H9 (cell line): ENCODE data around the gene SSR3. TPM values are rescaled to one million over a fixed set of nuclear protein-coding genes. Genes with fewer than 3 reads are reported as not detected.

ENCODE experiments used
- DNase-seq: peaks from one replicate; pipeline ENCODE4 v3.0.0-alpha.2; 2017
- H2AFZ ChIP-seq: one replicate; pipeline ENCODE4 v1.6.1; 2013; ENCODE audit warnings: mild to moderate bottlenecking, low read length, control low read depth, moderate library complexity
- H2AK5ac ChIP-seq: 2 replicates; pipeline ENCODE4 v1.6.1; 2013; ENCODE audit warnings: low read length, control low read depth, mixed read lengths; ENCODE audit not compliant: insufficient read length
- H2BK120ac ChIP-seq: one replicate; pipeline ENCODE4 v1.6.1; 2013; ENCODE audit warnings: low read depth, mild to moderate bottlenecking, low read length, control low read depth, inconsistent platforms; ENCODE audit not compliant: poor library complexity, severe bottlenecking
- H2BK12ac ChIP-seq: 2 replicates; pipeline ENCODE4 v1.6.1; 2013; ENCODE audit warnings: low read length, control low read depth, mixed read lengths, low read depth; ENCODE audit not compliant: insufficient read length
- H2BK15ac ChIP-seq: 2 replicates; pipeline ENCODE4 v1.6.1; 2013; ENCODE audit warnings: low read depth, low read length, control low read depth
- H2BK20ac ChIP-seq: one replicate; pipeline ENCODE4 v1.6.1; 2013; ENCODE audit warnings: low read depth, mild to moderate bottlenecking, low read length, control low read depth, inconsistent platforms; ENCODE audit not compliant: poor library complexity, severe bottlenecking
- H2BK5ac ChIP-seq: 2 replicates; pipeline ENCODE4 v1.6.1; 2013; ENCODE audit warnings: low read length, control low read depth, mixed read lengths; ENCODE audit not compliant: insufficient read length
- H3K14ac ChIP-seq: 2 replicates; pipeline ENCODE4 v1.6.1; 2013; ENCODE audit warnings: low read length, control low read depth; ENCODE audit not compliant: insufficient read depth
- H3K18ac ChIP-seq: 2 replicates; pipeline ENCODE4 v1.6.1; 2013; ENCODE audit warnings: low read depth, mild to moderate bottlenecking, mixed read lengths, low read length, control low read depth; ENCODE audit not compliant: insufficient read length
- H3K23ac ChIP-seq: 2 replicates; pipeline ENCODE4 v1.6.1; 2013; ENCODE audit warnings: low read length, control low read depth, mixed read lengths, low read depth; ENCODE audit not compliant: insufficient read length
- H3K23me2 ChIP-seq: 2 replicates; pipeline ENCODE4 v1.6.1; 2013; ENCODE audit warnings: low read depth, mild to moderate bottlenecking, mixed read lengths, low read length, control low read depth; ENCODE audit not compliant: insufficient read length, poor library complexity, severe bottlenecking
- H3K27ac ChIP-seq: 2 replicates; pipeline ENCODE4 v1.5.1; 2013; ENCODE audit warnings: low read length, control low read depth, mixed read lengths, low read depth; ENCODE audit not compliant: insufficient read length
- H3K27me3 ChIP-seq: 2 replicates; pipeline ENCODE4 v1.6.1; 2013; ENCODE audit warnings: low read length, control low read depth, inconsistent platforms; ENCODE audit not compliant: insufficient read depth
- H3K4ac ChIP-seq: 2 replicates; pipeline ENCODE4 v1.6.1; 2013; ENCODE audit warnings: low read depth, mild to moderate bottlenecking, control low read depth, inconsistent platforms, low read length, moderate library complexity
- H3K4me1 ChIP-seq: 2 replicates; pipeline ENCODE4 v1.6.1; 2013; ENCODE audit warnings: low read length, control low read depth, inconsistent platforms; ENCODE audit not compliant: insufficient read depth
- H3K4me2 ChIP-seq: 2 replicates; pipeline ENCODE4 v1.6.1; 2013; ENCODE audit warnings: low read length, control low read depth, mixed read lengths; ENCODE audit not compliant: insufficient read length, insufficient read depth
- H3K56ac ChIP-seq: 2 replicates; pipeline ENCODE4 v1.6.1; 2013; ENCODE audit warnings: low read depth, mild to moderate bottlenecking, mixed read lengths, low read length, control low read depth; ENCODE audit not compliant: insufficient read length
- H3K79me1 ChIP-seq: 2 replicates; pipeline ENCODE4 v1.6.1; 2013; ENCODE audit warnings: low read depth, mild to moderate bottlenecking, moderate library complexity, low read length, control low read depth, inconsistent platforms; ENCODE audit not compliant: insufficient read depth, poor library complexity, severe bottlenecking
- H3K79me2 ChIP-seq: 2 replicates; pipeline ENCODE4 v1.6.1; 2013; ENCODE audit warnings: low read length, control low read depth, inconsistent platforms; ENCODE audit not compliant: insufficient read depth
- H3K9ac ChIP-seq: 2 replicates; pipeline ENCODE4 v1.6.1; 2013; ENCODE audit warnings: low read length, control low read depth, mixed read lengths; ENCODE audit not compliant: insufficient read length; ENCODE audit errors: extremely low read depth
- H3K9me3 ChIP-seq: one replicate; pipeline ENCODE4 v1.6.1; 2013; ENCODE audit warnings: low read depth, low read length, inconsistent platforms; ENCODE audit not compliant: control insufficient read depth
- H3T11ph ChIP-seq: one replicate; pipeline ENCODE4 v1.6.1; 2013; ENCODE audit warnings: mild to moderate bottlenecking, low read length, control low read depth, inconsistent platforms
- H4K20me1 ChIP-seq: one replicate; pipeline ENCODE4 v1.6.1; 2013; ENCODE audit not compliant: control insufficient read depth, insufficient read length, insufficient read depth
- H4K5ac ChIP-seq: 2 replicates; pipeline ENCODE4 v1.6.1; 2013; ENCODE audit warnings: low read depth, mild to moderate bottlenecking, mixed read lengths, low read length, control low read depth; ENCODE audit not compliant: insufficient read length
- H4K8ac ChIP-seq: replicated peaks from 2 replicates; pipeline ENCODE4 v1.6.1; 2013; ENCODE audit warnings: low read length, control low read depth, mixed read lengths, low read depth; ENCODE audit not compliant: insufficient read length
- H4K91ac ChIP-seq: 2 replicates; pipeline ENCODE4 v1.6.1; 2013; ENCODE audit warnings: low read depth, mild to moderate bottlenecking, moderate library complexity, mixed read lengths, low read length, control low read depth; ENCODE audit not compliant: insufficient read length
- H3K27ac Mint-ChIP-seq, 3 experiments: 2 replicates in 2 of 3; 3 replicates in 1 of 3; pipeline ENCODE4 v1.8.0; 2020 to 2021; ENCODE audit warnings: mixed read lengths in 3 of 3, mild to moderate bottlenecking in 1 of 3, moderate library complexity in 1 of 3
- H3K27me3 Mint-ChIP-seq: 2 replicates; pipeline ENCODE4 v1.8.0; 2021; ENCODE audit warnings: low read depth, mild to moderate bottlenecking, moderate library complexity, mixed read lengths
- H3K36me3 Mint-ChIP-seq, 3 experiments: 2 replicates in 2 of 3; 3 replicates in 1 of 3; pipeline ENCODE4 v1.8.0; 2020 to 2021; ENCODE audit warnings: low read depth in 3 of 3, mixed read lengths in 3 of 3; ENCODE audit not compliant: insufficient read depth in 1 of 3
- H3K4me1 Mint-ChIP-seq, 2 experiments: 2 replicates each; pipeline ENCODE4 v1.8.0; 2020; ENCODE audit warnings: mixed read lengths in 2 of 2
- H3K4me3 Mint-ChIP-seq, 2 experiments: 2 replicates in 1 of 2; 3 replicates in 1 of 2; pipeline ENCODE4 v1.8.0; 2020 to 2021; ENCODE audit warnings: mild to moderate bottlenecking in 2 of 2, mixed read lengths in 2 of 2, moderate library complexity in 1 of 2
- H3K9me3 Mint-ChIP-seq, 2 experiments: 2 replicates in 1 of 2; 3 replicates in 1 of 2; pipeline ENCODE4 v1.8.0; 2020; ENCODE audit warnings: mild to moderate bottlenecking in 2 of 2, mixed read lengths in 2 of 2, moderate library complexity in 1 of 2
- WGBS: extraction: QIAGEN DNeasy Blood & Tissue Kit; methylation state at CpG from one replicate; pipeline ENCODE4 v1.1.7; 2013; ENCODE audit warnings: missing lambda C conversion rate, low lambda C conversion rate, mixed read lengths; ENCODE audit not compliant: insufficient read length; ENCODE audit errors: extremely low coverage; 5-methylcytosine and 5-hydroxymethylcytosine counted together
- total RNA-seq: library from RNA; stranded (reverse); gene quantifications from 2 replicates; pipeline ENCODE4 v1.2.1, GENCODE V29; 2021
- TF ChIP-seq, protein P1 (sequence below): fragments of 200-600 bp; sonication (generic); conservative IDR thresholded peaks from 3 replicates; pipeline ENCODE4 v1.8.0; 2021; ENCODE audit warnings: antibody characterized with exemption, mild to moderate bottlenecking

The SSR3 gene
- total RNA-seq, 1 experiment from 2014 or later, result 177 TPM

DNA sequence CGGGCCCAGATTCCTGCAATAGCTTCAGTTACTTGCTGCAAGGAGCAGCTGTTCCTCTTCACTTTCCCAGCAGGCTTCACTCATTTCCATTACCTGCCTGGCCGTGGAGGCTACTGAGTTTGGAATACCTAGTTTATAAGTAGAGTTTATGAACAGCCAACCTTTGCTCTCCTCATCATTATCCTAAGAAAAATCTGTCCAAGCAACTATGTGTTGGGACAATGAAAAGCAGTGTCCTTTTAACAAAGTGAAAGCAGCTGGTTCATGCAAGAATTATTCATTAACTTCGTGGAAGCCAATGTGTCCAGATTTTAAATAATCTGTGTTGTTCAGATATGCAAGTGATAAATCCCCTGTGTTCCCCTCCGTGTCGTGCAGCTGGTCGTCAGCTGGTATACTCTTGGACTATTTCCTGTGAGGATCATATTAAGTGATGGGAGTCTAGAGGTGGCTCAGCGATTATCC is 39.3 kb upstream of the SSR3 start:
- H2BK20ac ChIP-seq, result no peak overlapping the region
- H3K27ac ChIP-seq, result no peak overlapping the region
- no peaks in the 10 kb centered on the region for H4K20me1 ChIP-seq
- no peak overlapping the region for H2BK12ac ChIP-seq
- no peaks in the 10 kb centered on the region for H3K4me1 ChIP-seq
- H2BK15ac ChIP-seq, result no peak overlapping the region
- H4K5ac ChIP-seq, result no peak overlapping the region
- H3K9ac ChIP-seq, result no peak overlapping the region
- no peak overlapping the region for H3K56ac ChIP-seq
- no peaks in the 10 kb centered on the region for H3K23me2 ChIP-seq
- no peak overlapping the region for H4K8ac ChIP-seq
- H3K36me3 Mint-ChIP-seq, result no peaks in the 10 kb centered on the region
- no peaks in the 10 kb centered on the region for H3K27me3 Mint-ChIP-seq
- H3K9me3 Mint-ChIP-seq, result peaks cover 0 to 1% of the 10 kb centered on the region in 2 experiments; a peak in 1 of 5 replicates
- peaks cover 2 to 9% of the 10 kb centered on the region in 2 experiments for H3K4me1 Mint-ChIP-seq
- no peak overlapping the region for H2AFZ ChIP-seq
- no peaks in the 10 kb centered on the region for H3K79me2 ChIP-seq
- H4K91ac ChIP-seq, result no peak overlapping the region
- H3K4ac ChIP-seq, result no peak overlapping the region
- no peak for DNase-seq
- H3K27me3 ChIP-seq, result no peaks in the 10 kb centered on the region
- no peak overlapping the region for H3K14ac ChIP-seq
- no peak overlapping the region for H3T11ph ChIP-seq
- H3K4me2 ChIP-seq, result no peak overlapping the region
- H3K9me3 ChIP-seq, result no peaks in the 10 kb centered on the region
- TF ChIP-seq, protein P1, sequence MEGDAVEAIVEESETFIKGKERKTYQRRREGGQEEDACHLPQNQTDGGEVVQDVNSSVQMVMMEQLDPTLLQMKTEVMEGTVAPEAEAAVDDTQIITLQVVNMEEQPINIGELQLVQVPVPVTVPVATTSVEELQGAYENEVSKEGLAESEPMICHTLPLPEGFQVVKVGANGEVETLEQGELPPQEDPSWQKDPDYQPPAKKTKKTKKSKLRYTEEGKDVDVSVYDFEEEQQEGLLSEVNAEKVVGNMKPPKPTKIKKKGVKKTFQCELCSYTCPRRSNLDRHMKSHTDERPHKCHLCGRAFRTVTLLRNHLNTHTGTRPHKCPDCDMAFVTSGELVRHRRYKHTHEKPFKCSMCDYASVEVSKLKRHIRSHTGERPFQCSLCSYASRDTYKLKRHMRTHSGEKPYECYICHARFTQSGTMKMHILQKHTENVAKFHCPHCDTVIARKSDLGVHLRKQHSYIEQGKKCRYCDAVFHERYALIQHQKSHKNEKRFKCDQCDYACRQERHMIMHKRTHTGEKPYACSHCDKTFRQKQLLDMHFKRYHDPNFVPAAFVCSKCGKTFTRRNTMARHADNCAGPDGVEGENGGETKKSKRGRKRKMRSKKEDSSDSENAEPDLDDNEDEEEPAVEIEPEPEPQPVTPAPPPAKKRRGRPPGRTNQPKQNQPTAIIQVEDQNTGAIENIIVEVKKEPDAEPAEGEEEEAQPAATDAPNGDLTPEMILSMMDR, result no peak
- H3K79me1 ChIP-seq, result no peaks in the 10 kb centered on the region
- H2AK5ac ChIP-seq, result no peak overlapping the region
- H3K18ac ChIP-seq, result no peak overlapping the region
- H2BK5ac ChIP-seq, result no peak overlapping the region
- no peak overlapping the region for H3K27ac Mint-ChIP-seq
- H2BK120ac ChIP-seq, result no peak overlapping the region
- H3K23ac ChIP-seq, result no peak overlapping the region
- WGBS, result no CpG with 5 or more reads among the region's 7 CpGs
- H3K4me3 Mint-ChIP-seq, result no peak overlapping the region
